Cardiac fibroblast (primary cell): Measurements from ENCODE around the gene IL19.
A peak's percentile ranks its signal among the peaks of the same experiment; 100 is the strongest.

Source experiments
- DNase-seq, 2 donors: peaks; one replicate each; pipeline versions ENCODE4 v3.0.0 to v3.0.0-alpha.2; 2010; ENCODE audit warnings: low read depth in 2 of 2
- H3K4me3 ChIP-seq, 2 donors: replicated peaks in 1 of 2; 1 replicate in 1 of 2; 2 replicates in 1 of 2; pipeline ENCODE4 v1.5.1; 2011; ENCODE audit warnings: low read depth in 2 of 2, low read length in 2 of 2, mild to moderate bottlenecking in 2 of 2, moderate library complexity in 1 of 2
- TF ChIP-seq, protein P1 (sequence below): IDR thresholded peaks from one replicate; pipeline ENCODE4 v1.5.1; 2011; ENCODE audit warnings: low read depth, mild to moderate bottlenecking, low read length, inconsistent platforms

IL19 gene

GRCh38 chr1:206821493-206821892 lies 50.9 kb downstream of the IL19 start:
- no peak for DNase-seq
- TF ChIP-seq, protein P1, sequence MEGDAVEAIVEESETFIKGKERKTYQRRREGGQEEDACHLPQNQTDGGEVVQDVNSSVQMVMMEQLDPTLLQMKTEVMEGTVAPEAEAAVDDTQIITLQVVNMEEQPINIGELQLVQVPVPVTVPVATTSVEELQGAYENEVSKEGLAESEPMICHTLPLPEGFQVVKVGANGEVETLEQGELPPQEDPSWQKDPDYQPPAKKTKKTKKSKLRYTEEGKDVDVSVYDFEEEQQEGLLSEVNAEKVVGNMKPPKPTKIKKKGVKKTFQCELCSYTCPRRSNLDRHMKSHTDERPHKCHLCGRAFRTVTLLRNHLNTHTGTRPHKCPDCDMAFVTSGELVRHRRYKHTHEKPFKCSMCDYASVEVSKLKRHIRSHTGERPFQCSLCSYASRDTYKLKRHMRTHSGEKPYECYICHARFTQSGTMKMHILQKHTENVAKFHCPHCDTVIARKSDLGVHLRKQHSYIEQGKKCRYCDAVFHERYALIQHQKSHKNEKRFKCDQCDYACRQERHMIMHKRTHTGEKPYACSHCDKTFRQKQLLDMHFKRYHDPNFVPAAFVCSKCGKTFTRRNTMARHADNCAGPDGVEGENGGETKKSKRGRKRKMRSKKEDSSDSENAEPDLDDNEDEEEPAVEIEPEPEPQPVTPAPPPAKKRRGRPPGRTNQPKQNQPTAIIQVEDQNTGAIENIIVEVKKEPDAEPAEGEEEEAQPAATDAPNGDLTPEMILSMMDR, result no peak
- no peak overlapping the region for H3K4me3 ChIP-seq

- peak; percentile 53 to 88 for DNase-seq
- H3K4me3 ChIP-seq, result no peak overlapping the region
- TF ChIP-seq, protein P1, result no peak
Measured at GRCh38 chr1:206823727-206824126, 53.2 kb downstream of the IL19 start.

GRCh38 chr1:206824331-206824730 lies 53.8 kb downstream of the IL19 start:
- no peak overlapping the region for H3K4me3 ChIP-seq
- peak; percentile 51 to 63 for DNase-seq
- TF ChIP-seq, protein P1, result no peak

- peak in 1 of 2 donors; percentile 59 for DNase-seq
- no peak overlapping the region for H3K4me3 ChIP-seq
- TF ChIP-seq, protein P1, result no peak
Measured at GRCh38 chr1:206826394-206826793, 55.8 kb downstream of the IL19 start.

GRCh38 chr1:206828061-206828460 lies 57.5 kb downstream of the IL19 start:
- no peak for DNase-seq
- TF ChIP-seq, protein P1, result no peak
- no peak overlapping the region for H3K4me3 ChIP-seq

DNA sequence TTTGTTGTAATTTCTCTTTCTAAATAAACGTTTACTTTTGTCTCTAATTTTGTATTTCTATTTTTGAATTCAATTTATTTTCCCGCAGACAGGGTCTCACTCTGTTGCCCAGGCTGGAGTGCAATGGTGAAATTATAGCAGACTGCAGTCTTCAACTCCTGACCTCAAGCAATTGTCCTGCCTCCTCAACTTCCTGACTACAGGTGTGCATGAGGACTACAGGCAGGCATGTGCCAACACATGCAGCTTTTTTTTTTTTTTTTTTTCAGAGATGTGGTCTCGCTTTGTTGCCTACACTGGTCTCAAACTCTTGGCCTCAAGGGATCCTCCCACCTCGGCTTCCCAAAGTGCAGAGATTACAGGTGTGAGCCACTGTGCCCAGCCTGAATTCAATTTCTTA lies 58.2 kb downstream of the IL19 start:
- DNase-seq, result no peak
- TF ChIP-seq, protein P1, result no peak
- no peak overlapping the region for H3K4me3 ChIP-seq

GRCh38 chr1:206829282-206829681 lies 58.7 kb downstream of the IL19 start:
- TF ChIP-seq, protein P1, result no peak
- no peak for DNase-seq
- no peak overlapping the region for H3K4me3 ChIP-seq
